IMR-90 (cell line): ENCODE measurements around the gene OPTN. TPM values are rescaled to one million over a fixed set of nuclear protein-coding genes. Genes with fewer than 3 reads are reported as not detected.
A peak's percentile ranks its signal among the peaks of the same experiment; 100 is the strongest.

Source experiments
- ATAC-seq: fragments of 200-7000 bp; cut with Tn5 transposase; 2 replicates; pipeline ENCODE4 v1.9.1; 2020; ENCODE audit warnings: low read depth, mild to moderate bottlenecking, moderate library complexity
- Bru-seq: library from RNA; stranded (reverse); fragments of 400-500 nt; gene quantifications from one replicate; lab custom pipeline; 2021; lab: Mats Ljungman, UMichigan
- BruChase-seq, 2 experiments: library from RNA; stranded (reverse); fragments of 400-500 nt; gene quantifications; one replicate each; lab custom pipeline; 2021; lab: Mats Ljungman, UMichigan
- BruUV-seq: library from RNA; stranded (reverse); fragments of 400-500 nt; replicated peaks from 2 replicates; lab custom pipeline; 2021; lab: Mats Ljungman, UMichigan
- CTCF ChIA-PET: fragments of 300-600 bp; formaldehyde crosslinking; extraction: SDS; loops from one replicate; lab custom pipeline; 2021; ENCODE audit warnings: antibody characterized with exemption; lab: Yijun Ruan, JAX
- POLR2A ChIA-PET: fragments of 300-600 bp; sonication (Branson Sonifier 250); formaldehyde crosslinking; loops from one replicate; lab custom pipeline; 2022; ENCODE audit warnings: antibody characterized with exemption; ENCODE audit not compliant: unreplicated experiment; lab: Charles Lee
- DNase-seq: peaks from one replicate; pipeline ENCODE4 v3.0.0; 2013
- H2AFZ ChIP-seq: replicated peaks from 2 replicates; pipeline ENCODE3; 2013; ENCODE audit warnings: low read length, mild to moderate bottlenecking; ENCODE audit not compliant: poor library complexity
- H2AK5ac ChIP-seq: 2 replicates; pipeline ENCODE4 v1.6.1; 2013; ENCODE audit warnings: low read depth, low read length, inconsistent platforms
- H2AK9ac ChIP-seq: replicated peaks from 2 replicates; pipeline ENCODE3; 2013; ENCODE audit warnings: mild to moderate bottlenecking, low read depth, low read length, moderate library complexity; ENCODE audit not compliant: poor library complexity
- H2BK120ac ChIP-seq: 2 replicates; pipeline ENCODE4 v1.6.1; 2013; ENCODE audit warnings: low read depth, low read length, inconsistent platforms
- H2BK15ac ChIP-seq: 3 replicates; pipeline ENCODE4 v1.6.1; 2013; ENCODE audit warnings: low read depth, low read length, inconsistent platforms
- H2BK20ac ChIP-seq: 2 replicates; pipeline ENCODE4 v1.6.1; 2013; ENCODE audit warnings: low read depth, mild to moderate bottlenecking, inconsistent platforms, low read length, moderate library complexity
- H2BK5ac ChIP-seq: 2 replicates; pipeline ENCODE4 v1.6.1; 2013; ENCODE audit warnings: mild to moderate bottlenecking, low read depth, low read length, inconsistent platforms; ENCODE audit not compliant: poor library complexity, severe bottlenecking
- H3K14ac ChIP-seq: replicated peaks from 2 replicates; pipeline ENCODE4 v1.6.1; 2013; ENCODE audit warnings: low read depth, low read length, inconsistent platforms
- H3K18ac ChIP-seq: 2 replicates; pipeline ENCODE4 v1.6.1; 2013; ENCODE audit warnings: low read depth, low read length, control low read depth
- H3K23ac ChIP-seq: 2 replicates; pipeline ENCODE4 v1.6.1; 2013; ENCODE audit warnings: low read depth, low read length, inconsistent platforms
- H3K27ac ChIP-seq: 2 replicates; pipeline ENCODE4 v1.5.1; 2013; ENCODE audit warnings: mild to moderate bottlenecking, control low read depth, low read length; ENCODE audit not compliant: insufficient read depth
- H3K27me3 ChIP-seq: 2 replicates; pipeline ENCODE4 v1.6.1; 2013; ENCODE audit warnings: low read length; ENCODE audit not compliant: control insufficient read depth, insufficient read depth
- H3K36me3 ChIP-seq: 2 replicates; pipeline ENCODE4 v1.6.1; 2013; ENCODE audit warnings: low read length, mixed read lengths; ENCODE audit not compliant: control insufficient read depth, insufficient read depth
- H3K4ac ChIP-seq: 2 replicates; pipeline ENCODE4 v1.6.1; 2013; ENCODE audit warnings: low read depth, low read length, inconsistent platforms
- H3K4me1 ChIP-seq: 2 replicates; pipeline ENCODE4 v1.6.1; 2013; ENCODE audit warnings: low read length, mixed read lengths; ENCODE audit not compliant: control insufficient read depth, insufficient read depth
- H3K4me2 ChIP-seq: 2 replicates; pipeline ENCODE4 v1.6.1; 2013; ENCODE audit warnings: low read depth, mild to moderate bottlenecking, control low read depth, low read length, moderate library complexity
- H3K4me3 ChIP-seq: 2 replicates; pipeline ENCODE4 v1.5.1; 2013; ENCODE audit warnings: low read depth, mild to moderate bottlenecking, control low read depth, low read length, moderate library complexity; ENCODE audit not compliant: insufficient read depth
- H3K56ac ChIP-seq: 2 replicates; pipeline ENCODE4 v1.6.1; 2013; ENCODE audit warnings: low read length, inconsistent platforms; ENCODE audit not compliant: insufficient read depth; ENCODE audit errors: extremely low read depth
- H3K79me1 ChIP-seq, 2 experiments: 2 replicates each; pipeline ENCODE4 v1.6.1; 2013; ENCODE audit warnings: low read length in 2 of 2, inconsistent platforms in 1 of 2, low read depth in 1 of 2
- H3K9ac ChIP-seq: 2 replicates; pipeline ENCODE4 v1.6.1; 2013; ENCODE audit warnings: low read depth, low read length, control low read depth
- H3K9me1 ChIP-seq: 2 replicates; pipeline ENCODE4 v1.6.1; 2013; ENCODE audit warnings: low read length, inconsistent platforms; ENCODE audit not compliant: insufficient read depth
- H3K9me3 ChIP-seq: 2 replicates; pipeline ENCODE4 v1.6.1; 2013; ENCODE audit warnings: low read length; ENCODE audit not compliant: control insufficient read depth, insufficient read depth
- H4K20me1 ChIP-seq: 2 replicates; pipeline ENCODE4 v1.6.1; 2013; ENCODE audit warnings: low read length, inconsistent platforms; ENCODE audit not compliant: insufficient read depth
- H4K5ac ChIP-seq: 2 replicates; pipeline ENCODE4 v1.6.1; 2013; ENCODE audit warnings: mild to moderate bottlenecking, low read depth, low read length, control low read depth
- H4K8ac ChIP-seq, 2 experiments: 2 replicates each; pipeline ENCODE4 v1.6.1; 2013; ENCODE audit warnings: low read depth in 2 of 2, low read length in 2 of 2, control low read depth in 1 of 2, inconsistent platforms in 1 of 2
- H4K91ac ChIP-seq: 2 replicates; pipeline ENCODE4 v1.6.1; 2013; ENCODE audit warnings: low read depth, low read length, inconsistent platforms; ENCODE audit not compliant: insufficient read depth
- CTCF ChIP-seq: conservative IDR thresholded peaks from 2 replicates; pipeline ENCODE4 v1.5.1; 2012; ENCODE audit warnings: mild to moderate bottlenecking, low read depth, low read length, improper control_type of control experiment
- ELK1 ChIP-seq: fragments of 150-350 bp; IDR thresholded peaks from 2 replicates; pipeline ENCODE4 v1.6.1; 2016; ENCODE audit warnings: low read depth, mild to moderate bottlenecking, low read length, moderate library complexity, borderline replicate concordance
- FOS ChIP-seq: fragments of 150-350 bp; IDR thresholded peaks from 2 replicates; pipeline ENCODE4 v1.6.1; 2016; ENCODE audit warnings: low read depth, low read length
- MAZ ChIP-seq: IDR thresholded peaks from 2 replicates; pipeline ENCODE4 v1.6.1; 2012; ENCODE audit warnings: low read depth, mild to moderate bottlenecking, low read length, improper control_type of control experiment, moderate library complexity, borderline replicate concordance
- MXI1 ChIP-seq: IDR thresholded peaks from 2 replicates; pipeline ENCODE4 v1.6.1; 2012; ENCODE audit warnings: low read depth, mild to moderate bottlenecking, low read length, moderate library complexity, borderline replicate concordance
- NFE2L2 ChIP-seq: fragments of 150-350 bp; IDR thresholded peaks from 2 replicates; pipeline ENCODE4 v1.6.1; 2016; ENCODE audit warnings: low read depth, mild to moderate bottlenecking, low read length
- POLR2A ChIP-seq: IDR thresholded peaks from 2 replicates; pipeline ENCODE4 v1.6.1; 2012; ENCODE audit warnings: mild to moderate bottlenecking, low read depth, low read length
- RAD21 ChIP-seq: IDR thresholded peaks from 2 replicates; pipeline ENCODE4 v1.6.1; 2012; ENCODE audit warnings: low read length, improper control_type of control experiment
- RCOR1 ChIP-seq: IDR thresholded peaks from 2 replicates; pipeline ENCODE4 v1.6.1; 2012; ENCODE audit warnings: mild to moderate bottlenecking, low read length, improper control_type of control experiment; ENCODE audit not compliant: insufficient replicate concordance
- SMC3 ChIP-seq: fragments of 150-350 bp; IDR thresholded peaks from 2 replicates; pipeline ENCODE4 v1.6.1; 2016; ENCODE audit warnings: low read depth, mild to moderate bottlenecking, antibody characterized with exemption, low read length, moderate library complexity
- WGBS, 2 experiments: methylation state at CpG; one replicate each; pipeline versions ENCODE4 v1.1.5 to v1.1.7; 2013; ENCODE audit warnings: missing lambda C conversion rate in 2 of 2; ENCODE audit not compliant: insufficient read length in 1 of 2; ENCODE audit errors: extremely low coverage in 2 of 2; 5-methylcytosine and 5-hydroxymethylcytosine counted together
- dilution Hi-C: fragments of 300-500 bp; cut with HindIII; formaldehyde crosslinking; loops from one replicate; pipeline ENCODE4 v1.14.3; 2018; ENCODE audit warnings: low sequenced_read_pairs; ENCODE audit not compliant: unreplicated experiment
- in situ Hi-C: fragments of 300-500 bp; cut with MboI; formaldehyde crosslinking; loops from 3 replicates; pipeline ENCODE4 v1.14.3; 2019; ENCODE audit warnings: low sequenced_read_pairs, inconsistent platforms, mixed read lengths
- intact Hi-C: fragments of 100-400 bp; cut with micrococcal nuclease; formaldehyde crosslinking; loops from 2 replicates; pipeline ENCODE4 v1.10.0; 2022
- long read RNA-seq: library from polyadenylated mRNA; unstranded; transcript quantifications from one replicate; pipeline ENCODE4 v2.0.0, GENCODE V29; 2021; ENCODE audit not compliant: unreplicated experiment
- polyA plus RNA-seq, 3 experiments: library from polyadenylated mRNA; depleted of rRNA; stranded (reverse); fragments of >200 nt; gene quantifications; 2 replicates each; pipeline ENCODE4 v1.2.3, GENCODE V29; 2012; ENCODE audit warnings: low replicate concordance in 1 of 3
- total RNA-seq: library from RNA; depleted of rRNA; stranded (reverse); fragments of >200 nt; gene quantifications from 2 replicates; pipeline ENCODE4 v1.2.3, GENCODE V29; 2012; rRNA removed

The OPTN gene
- total RNA-seq: 34.8 and 56.9 TPM in 2 replicates
- polyA plus RNA-seq (2012; rRNA removed): 39.1 and 41.4 TPM in 2 replicates
- polyA plus RNA-seq (2012; cell fraction: cytosol; rRNA removed): 10.2 and 14.9 TPM in 2 replicates
- 7.7 and 46.9 TPM in 2 replicates for polyA plus RNA-seq (2012; cell fraction: nucleus; rRNA removed; ENCODE audit: low replicate concordance)
- Bru-seq, nascent RNA: percentile 79 among the genes with signal in this experiment
- percentile 79 among the genes with signal in this experiment for BruChase-seq, experiment 1, labeled RNA remaining after a 6-hour chase
- BruChase-seq, experiment 2, labeled RNA remaining after a 2-hour chase: percentile 70 among the genes with signal in this experiment
- long read RNA-seq, transcript OPTN-202 (15 exons, 3,400 nt): minor isoform, 8 of 142 reads
- long read RNA-seq, transcript OPTN-205 (14 exons, 3,321 nt): major isoform, 70 of 142 reads
- long read RNA-seq, partial matches to known transcripts: 36 of 142 reads
- long read RNA-seq, other reads (novel, unspliced or antisense): 26 of 142 reads

- Histone ChIP-seq H3K36me3 (peaks cover 5% of the 10 kb centered on the region), H3K9me1 (peaks cover 13% of the 10 kb centered on the region), H2AFZ (peak within 1 kb of the TSS; percentile 98), H2AK5ac (peak within 1 kb of the TSS; percentile 91), H3K4me3 (peak within 1 kb of the TSS; percentile 73), H3K27me3 (no peaks in the 10 kb centered on the region), H3K27ac (peak within 1 kb of the TSS; percentile 93), H3K4me2 (peak within 1 kb of the TSS; percentile 96), H2BK120ac (peak within 1 kb of the TSS; percentile 94), H4K8ac (peak within 1 kb of the TSS; percentile 22 to 75), H2BK5ac (peak within 1 kb of the TSS; percentile 99), H4K91ac (peak within 1 kb of the TSS; percentile 88), H3K9ac (peak within 1 kb of the TSS; percentile 92), H3K9me3 (no peaks in the 10 kb centered on the region), H3K79me1 (peaks cover 26 to 37% of the 10 kb centered on the region in 2 experiments), H2AK9ac (peak within 1 kb of the TSS; percentile 97), H2BK15ac (peak within 1 kb of the TSS; percentile 87; the same call in 2 of the 3 replicates), H3K4me1 (peaks cover 9% of the 10 kb centered on the region), H4K20me1 (peaks cover 11% of the 10 kb centered on the region; the same call in 1 of the 2 replicates), H3K14ac (peak within 1 kb of the TSS; percentile 88), H3K18ac (peak within 1 kb of the TSS; percentile 78), H3K4ac (peak within 1 kb of the TSS; percentile 89), H4K5ac (peak within 1 kb of the TSS; percentile 66), H3K56ac (peak within 1 kb of the TSS; percentile 82), H2BK20ac (peak within 1 kb of the TSS; percentile 81), H3K23ac (peak within 1 kb of the TSS; percentile 89)
- peak; percentile 88 for ATAC-seq
- peak; percentile 83 for DNase-seq
- TF ChIP-seq MXI1 (peak; percentile 28; the same call in 1 of the 2 replicates), SMC3 (peak; percentile 38), CTCF (peak; percentile 96), ELK1 (no peak), POLR2A (peak; percentile 69; the same call in 1 of the 2 replicates), RAD21 (peak; percentile 89), MAZ (peak; percentile 17; the same call in 1 of the 2 replicates), FOS (no peak), NFE2L2 (no peak), RCOR1 (no peak)
- in situ Hi-C loops (no loop called here), dilution Hi-C loops (no loop called here), intact Hi-C loops (loop anchor here (1.0 kb wide), 2 partner anchors 393 to 836 kb away; no protein-coding TSS in a partner anchor)
- ChIA-PET CTCF (interaction anchor here (0.6 to 1.2 kb wide), 11 partner anchors 9 to 1008 kb away, joined by 3 to 5 read pairs (median 4); partner anchors contain the start of gene PRPF18), POLR2A (no interaction called here)
- no TSS peak for BruUV-seq
- 0% methylated on average over 11 of the region's 54 CpGs; no CpG with 5 or more reads in 1 of the 2 experiments for WGBS, 2 experiments
Measured at GRCh38 chr10:13099666-13100348, at the start of gene OPTN. TSS of gene OPTN (plus strand) at chr10:13100163. CDS start at chr10:13109123, 8,960 bp downstream.
